ENCODE measurements around the gene FBRSL1. TPM values are rescaled to one million over a fixed set of nuclear protein-coding genes. Genes with fewer than 3 reads are reported as not detected.

FBRSL1 gene
- total and polyA plus RNA-seq, 2 donors from 2014 or later, result 23.8 to 44.7 TPM

- FAIRE-seq (no peak), DNase-seq (no peak)
- intact Hi-C loops (cut with DNase I), result loop anchor here (10.0 kb wide), 1 partner anchor 113 kb away; no protein-coding TSS in a partner anchor
- no peak overlapping the region for H3K9ac ChIP-seq (ENCODE audit: low read length in 3 of 3)
- H3K9me3 ChIP-seq (ENCODE audit: control insufficient read depth in 2 of 3, insufficient read depth in 1 of 3, low read length in 3 of 3), result no peaks in the 10 kb centered on the region
- H3K27me3 ChIP-seq (ENCODE audit: control insufficient read depth, insufficient read depth, low read length), result no peaks in the 10 kb centered on the region
- peaks cover 0 to 19% (median 0%) of the 10 kb centered on the region in 3 donors for H3K4me1 ChIP-seq (ENCODE audit: control insufficient read depth in 2 of 3, insufficient read depth in 2 of 3, low read depth in 1 of 3, low read length in 3 of 3)
- H3K36me3 ChIP-seq (ENCODE audit: control insufficient read depth in 2 of 3, insufficient read depth in 3 of 3, low read length in 3 of 3), result no peaks in the 10 kb centered on the region
- H3K4me3 ChIP-seq (ENCODE audit: low read length in 3 of 3), result no peak overlapping the region
- no peak overlapping the region for H3K27ac ChIP-seq (ENCODE audit: low read depth in 2 of 2, low read length in 2 of 2)
- TF ChIP-seq CTCF (IDR thresholded peaks at IDR 0.05; ENCODE audit: borderline replicate concordance, extremely low read depth, insufficient read depth), result no peak
These were observed 37.4 kb downstream of the FBRSL1 start for GRCh38 chr12:132527186-132527882.

- Histone ChIP-seq H3K9me3 (ENCODE audit: control insufficient read depth in 2 of 3, insufficient read depth in 1 of 3, low read length in 3 of 3) (no peaks in the 10 kb centered on the region), H3K4me1 (ENCODE audit: control insufficient read depth in 2 of 3, insufficient read depth in 2 of 3, low read depth in 1 of 3, low read length in 3 of 3) (peaks cover 0 to 16% (median 0%) of the 10 kb centered on the region in 3 donors), H3K9ac (ENCODE audit: low read length in 3 of 3) (no peak overlapping the region), H3K27ac (ENCODE audit: low read depth in 2 of 2, low read length in 2 of 2) (no peak overlapping the region), H3K36me3 (ENCODE audit: control insufficient read depth in 2 of 3, insufficient read depth in 3 of 3, low read length in 3 of 3) (no peaks in the 10 kb centered on the region), H3K27me3 (ENCODE audit: control insufficient read depth, insufficient read depth, low read length) (no peaks in the 10 kb centered on the region), H3K4me3 (ENCODE audit: low read length in 3 of 3) (no peak overlapping the region)
- FAIRE-seq (no peak), DNase-seq (no peak)
- intact Hi-C loops (cut with DNase I), result loop anchor here (10.0 kb wide), 1 partner anchor 113 kb away; no protein-coding TSS in a partner anchor
- no peak for TF ChIP-seq CTCF (IDR thresholded peaks at IDR 0.05; ENCODE audit: borderline replicate concordance, extremely low read depth, insufficient read depth)
These were observed 37.9 kb downstream of the FBRSL1 start for GRCh38 chr12:132527883-132528264.

GRCh38 chr12:132528564-132529106 is 38.7 kb downstream of the FBRSL1 start:
- DNase-seq (no peak), FAIRE-seq (no peak)
- H3K4me1 ChIP-seq (ENCODE audit: control insufficient read depth in 2 of 3, insufficient read depth in 2 of 3, low read depth in 1 of 3, low read length in 3 of 3), result peaks cover 0 to 11% (median 0%) of the 10 kb centered on the region in 3 donors
- no peak overlapping the region for H3K27ac ChIP-seq (ENCODE audit: low read depth in 2 of 2, low read length in 2 of 2)
- no peak overlapping the region for H3K4me3 ChIP-seq (ENCODE audit: low read length in 3 of 3)
- no peaks in the 10 kb centered on the region for H3K27me3 ChIP-seq (ENCODE audit: control insufficient read depth, insufficient read depth, low read length)
- intact Hi-C loops (cut with DNase I), result loop anchor here (10.0 kb wide), 1 partner anchor 114 kb away; no protein-coding TSS in a partner anchor
- no peak overlapping the region for H3K9ac ChIP-seq (ENCODE audit: low read length in 3 of 3)
- no peaks in the 10 kb centered on the region for H3K9me3 ChIP-seq (ENCODE audit: control insufficient read depth in 2 of 3, insufficient read depth in 1 of 3, low read length in 3 of 3)
- no peaks in the 10 kb centered on the region for H3K36me3 ChIP-seq (ENCODE audit: control insufficient read depth in 2 of 3, insufficient read depth in 3 of 3, low read length in 3 of 3)
- no peak for TF ChIP-seq CTCF (IDR thresholded peaks at IDR 0.05; ENCODE audit: borderline replicate concordance, extremely low read depth, insufficient read depth)
